K562 (cell line): ENCODE data around the gene PGS1. TPM values are rescaled to one million over a fixed set of nuclear protein-coding genes. Genes with fewer than 3 reads are reported as not detected.

Experiments used
- ATAC-seq: fragments of 200-7000 bp; cut with Tn5 transposase; 3 replicates; pipeline ENCODE4 v1.9.1; 2020; ENCODE audit warnings: moderate library complexity
- BruUV-seq: library from RNA; stranded (reverse); fragments of 400-500 nt; replicated peaks from 2 replicates; lab custom pipeline; 2021; lab: Mats Ljungman, UMichigan
- CTCF ChIA-PET: fragments of 300-600 bp; formaldehyde crosslinking; extraction: SDS; loops from one replicate; lab custom pipeline; 2021; ENCODE audit warnings: low intra/inter-chr PET ratio; lab: Yijun Ruan, JAX
- POLR2A ChIA-PET: fragments of 300-600, 350-650 bp; sonication (Branson Sonifier 250); formaldehyde crosslinking; extraction: SDS; loops from one replicate; lab custom pipeline; 2021; ENCODE audit warnings: antibody characterized with exemption, inconsistent platforms; lab: Yijun Ruan, JAX
- DNase-seq, 4 experiments: peaks; one replicate each; pipeline versions ENCODE4 v3.0.0 to v3.0.0-alpha.2; 2011 to 2018; ENCODE audit warnings: low spot score in 3 of 4, mixed read lengths in 3 of 4; ENCODE audit errors: extremely low read depth in 1 of 4
- FAIRE-seq: peaks from 2 replicates; lab custom pipeline; 2011; peaks lifted over from hg19 to GRCh38; lab: Jason Lieb, UNC
- H2AFZ ChIP-seq: 2 replicates; pipeline ENCODE4 v1.6.0; 2011; ENCODE audit warnings: low read depth, low read length, control low read depth, inconsistent platforms
- H3K27ac ChIP-seq: fragments of 200-600 bp; 3 replicates; pipeline ENCODE4 v1.8.0; 2011; ENCODE audit warnings: low read depth, mild to moderate bottlenecking, control low read depth, inconsistent platforms, low read length, moderate library complexity, mixed read lengths; ENCODE audit errors: extremely low read depth
- H3K27me3 ChIP-seq, 2 experiments: fragments of 300-600 bp in 1 of 2; 2 replicates in 1 of 2; 3 replicates in 1 of 2; pipeline versions ENCODE4 v1.6.0 to v1.8.0; 2011; ENCODE audit warnings: inconsistent platforms in 2 of 2, low read length in 2 of 2, mild to moderate bottlenecking in 1 of 2, mixed read lengths in 1 of 2, moderate library complexity in 1 of 2; ENCODE audit not compliant: control insufficient read depth in 2 of 2, insufficient read depth in 2 of 2
- H3K36me3 ChIP-seq: fragments of 300-600 bp; 3 replicates; pipeline ENCODE4 v1.8.0; 2011; ENCODE audit warnings: mild to moderate bottlenecking, low read length, inconsistent platforms; ENCODE audit not compliant: control insufficient read depth, insufficient read depth
- H3K4me1 ChIP-seq, 2 experiments: fragments of 200-600 bp in 1 of 2; replicated peaks in 1 of 2; 2 replicates in 1 of 2; 3 replicates in 1 of 2; pipeline versions ENCODE4 v1.5.1 to v1.8.0; 2011; ENCODE audit warnings: inconsistent platforms in 2 of 2, low read length in 2 of 2, mild to moderate bottlenecking in 1 of 2, mixed read lengths in 1 of 2, moderate library complexity in 1 of 2; ENCODE audit not compliant: control insufficient read depth in 2 of 2, insufficient read depth in 2 of 2
- H3K4me2 ChIP-seq: 2 replicates; pipeline ENCODE4 v1.6.1; 2011; ENCODE audit warnings: low read length, control low read depth, inconsistent platforms, mixed read lengths; ENCODE audit not compliant: insufficient read depth
- H3K4me3 ChIP-seq: fragments of 200-600 bp; sonication (generic), shearing (Covaris generic); 2 replicates; pipeline ENCODE4 v1.5.1; 2016; ENCODE audit warnings: control low read depth, inconsistent platforms
- H3K79me2 ChIP-seq: fragments of 200-600 bp; 3 replicates; pipeline ENCODE4 v1.8.0; 2011; ENCODE audit warnings: low read length, inconsistent platforms; ENCODE audit not compliant: control insufficient read depth, insufficient read depth
- H3K9ac ChIP-seq, 2 experiments: 2 replicates each; pipeline versions ENCODE4 v1.6.0 to v1.6.1; 2011; ENCODE audit warnings: low read depth in 2 of 2, low read length in 2 of 2, control low read depth in 1 of 2, inconsistent platforms in 1 of 2, mild to moderate bottlenecking in 1 of 2, mixed read lengths in 1 of 2; ENCODE audit not compliant: insufficient read depth in 1 of 2
- H3K9me1 ChIP-seq: one replicate; pipeline ENCODE4 v1.6.0; 2011; ENCODE audit warnings: inconsistent platforms, mild to moderate bottlenecking, low read length, moderate library complexity; ENCODE audit not compliant: control insufficient read depth, insufficient read depth
- H3K9me3 ChIP-seq: replicated peaks from 2 replicates; pipeline ENCODE4 v1.5.1; 2011; ENCODE audit warnings: low read depth, low read length, inconsistent platforms; ENCODE audit not compliant: control insufficient read depth, insufficient read depth
- H4K20me1 ChIP-seq: replicated peaks from 2 replicates; pipeline ENCODE4 v1.6.1; 2011; ENCODE audit warnings: low read length, inconsistent platforms, mixed read lengths; ENCODE audit not compliant: control insufficient read depth, insufficient read depth
- BRD4 ChIP-seq: fragments of 200-600 bp; sonication (generic); IDR thresholded peaks from 2 replicates; pipeline ENCODE4 v1.6.1; 2017; ENCODE audit warnings: inconsistent platforms
- C11orf30 ChIP-seq: fragments of 450-650 bp; IDR thresholded peaks from 2 replicates; pipeline ENCODE4 v1.6.1; 2016; ENCODE audit warnings: low read depth, mild to moderate bottlenecking
- CEBPG ChIP-seq, 3 experiments: fragments of 200-800 bp in 1 of 3; sonication (Bioruptor generic) in 1 of 3; sonication (generic) in 1 of 3; formaldehyde crosslinking in 1 of 3; IDR thresholded peaks in 2 of 3; conservative IDR thresholded peaks in 1 of 3; 2 replicates each; pipeline versions ENCODE4 v1.6.1 to v1.8.0; 2016 to 2022; ENCODE audit warnings: missing compliant biosample characterization in 2 of 3, missing genetic modification characterization in 2 of 3, mild to moderate bottlenecking in 1 of 3, missing genetic modification reagents in 1 of 3
- FOXK2 ChIP-seq, 2 experiments: fragments of 450-650 bp; IDR thresholded peaks in 1 of 2; conservative IDR thresholded peaks in 1 of 2; 2 replicates each; pipeline ENCODE4 v1.6.1; 2016; ENCODE audit warnings: low read depth in 2 of 2, mild to moderate bottlenecking in 1 of 2
- TEAD4 ChIP-seq, 2 experiments: sonication (generic) in 1 of 2; formaldehyde crosslinking in 1 of 2; IDR thresholded peaks; 2 replicates each; pipeline versions ENCODE4 v1.6.1 to v1.8.0; 2012 to 2022; ENCODE audit warnings: borderline replicate concordance in 1 of 2, inconsistent platforms in 1 of 2, low read length in 1 of 2, mild to moderate bottlenecking in 1 of 2, missing genetic modification reagents in 1 of 2
- ZFP36 ChIP-seq: fragments of 150-350 bp; IDR thresholded peaks from 2 replicates; pipeline ENCODE4 v1.6.1; 2018; ENCODE audit warnings: low read length, low read depth; ENCODE audit not compliant: partially characterized antibody
- ZKSCAN3 ChIP-seq: fragments of 250-450 bp; sonication (Bioruptor Pico); IDR thresholded peaks from 2 replicates; pipeline ENCODE4 v1.4.0; 2020
- ZNF57 ChIP-seq: fragments of 450-650 bp; formaldehyde crosslinking; IDR thresholded peaks from 2 replicates; pipeline ENCODE4 v1.4.0; 2020; ENCODE audit warnings: mild to moderate bottlenecking, moderate library complexity
- ZNF699 ChIP-seq: fragments of 250-450 bp; sonication (Bioruptor Pico); IDR thresholded peaks from 2 replicates; pipeline ENCODE4 v1.8.0; 2021; ENCODE audit warnings: mild to moderate bottlenecking, moderate library complexity; ENCODE audit not compliant: insufficient replicate concordance
- ZNF766 ChIP-seq: fragments of 200-800 bp; sonication (Bioruptor generic); conservative IDR thresholded peaks from 2 replicates; pipeline ENCODE4 v1.6.1; 2016; ENCODE audit warnings: missing genetic modification characterization, missing compliant biosample characterization
- ZSCAN29 ChIP-seq: fragments of 450-650 bp; IDR thresholded peaks from 2 replicates; pipeline ENCODE4 v1.6.1; 2017
- WGBS: fragments of 100-300 bp; shearing (Covaris generic); methylation state at CpG from one replicate; pipeline ENCODE4 v1.1.6; 2016; ENCODE audit warnings: low coverage, mixed read lengths; ENCODE audit not compliant: insufficient coverage; ENCODE audit errors: missing lambda C conversion rate; 5-methylcytosine and 5-hydroxymethylcytosine counted together
- in situ Hi-C: fragments of 300-500 bp; cut with MboI; formaldehyde crosslinking; loops from 4 replicates; pipeline ENCODE4 v1.15.0; 2018; ENCODE audit warnings: inconsistent platforms, mixed read lengths
- intact Hi-C: fragments of 100-400 bp; cut with micrococcal nuclease; formaldehyde crosslinking; loops from 2 replicates; pipeline ENCODE4 v1.14.2; 2022
- polyA plus RNA-seq, 8 experiments: library from polyadenylated mRNA; depleted of rRNA in 4 of 8; stranded (reverse) in 5 of 8; unstranded in 3 of 8; fragments of >200 nt; fragmentation: Nextera tagmentation in 2 of 8; fragmentation: Illumina TruSeq in 1 of 8; extraction: Ambion mirVana in 2 of 8; extraction: Trizol in 1 of 8; gene quantifications; 2 replicates each; pipeline versions ENCODE4 v1.2.1 to v1.2.3, GENCODE V29; 2011 to 2014; ENCODE audit warnings: inconsistent platforms in 1 of 8, missing spikeins in 1 of 8
- total RNA-seq, 7 experiments: library from RNA; depleted of rRNA in 6 of 7; stranded (reverse); fragments of >200 nt in 6 of 7; fragmentation: Illumina TruSeq in 2 of 7; extraction: Trizol in 2 of 7; gene quantifications; 2 replicates each; pipeline versions ENCODE4 v1.2.1 to v1.2.3, GENCODE V29; 2011 to 2021; ENCODE audit warnings: low replicate concordance in 1 of 7
- TF ChIP-seq, protein P1 (sequence below), 2 experiments: fragments of 200-800 bp in 1 of 2; sonication (Bioruptor generic) in 1 of 2; sonication (generic) in 1 of 2; formaldehyde crosslinking in 1 of 2; IDR thresholded peaks in 1 of 2; conservative IDR thresholded peaks in 1 of 2; 2 replicates each; pipeline versions ENCODE4 v1.5.0 to v1.6.1; 2016 to 2020; ENCODE audit warnings: missing compliant biosample characterization in 1 of 2, missing genetic modification characterization in 1 of 2, missing genetic modification reagents in 1 of 2

The PGS1 gene
- total and polyA plus RNA-seq, 9 of the 15 experiments (the other 6 are each of a cell fraction or from before 2014, with no cell fraction given): 1.3 to 39.4 (median 22.3) TPM

DNA sequence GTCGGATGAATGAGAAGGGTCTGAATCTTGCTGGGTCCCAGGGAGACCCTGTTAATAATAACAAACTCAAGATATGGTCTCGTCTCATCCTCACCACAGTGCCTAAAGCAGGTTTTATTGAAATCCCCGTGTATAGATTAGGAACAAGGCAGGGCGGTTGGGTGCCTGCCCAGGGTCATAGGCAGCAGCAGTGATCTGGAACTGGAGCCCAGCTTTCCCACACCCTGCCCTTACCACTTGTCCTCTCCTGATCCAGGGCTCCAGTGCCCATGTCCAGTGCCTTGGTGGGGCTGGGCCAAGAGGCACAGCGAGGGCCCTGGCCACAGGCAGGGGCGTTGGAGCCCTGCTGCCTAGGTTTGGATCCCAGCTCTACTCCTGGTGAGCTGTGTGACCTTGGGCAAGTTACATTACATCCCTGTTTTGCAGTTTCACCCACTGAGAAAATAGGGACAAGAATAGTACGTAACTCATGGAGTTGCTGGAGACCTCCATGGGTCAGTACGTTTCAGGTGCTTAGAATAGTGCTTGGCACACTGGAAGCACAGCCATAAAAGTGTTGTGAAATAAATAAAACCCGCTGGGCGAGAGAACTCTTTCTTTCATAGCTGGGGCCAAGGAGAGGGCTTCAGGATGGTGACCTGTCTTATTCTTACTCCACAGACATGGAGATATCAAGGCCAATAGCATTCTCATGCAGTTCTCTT, 32.5 kb upstream of the PGS1 start:
- no peaks in the 10 kb centered on the region for H3K79me2 ChIP-seq
- no peaks in the 10 kb centered on the region for H3K9me1 ChIP-seq
- WGBS: 38% methylated on average over 10 of the region's 10 CpGs
- H3K4me1 ChIP-seq: peaks cover 0 to 29% of the 10 kb centered on the region in 2 experiments; a peak in 4 of 5 replicates
- in situ Hi-C loops (no loop called here), intact Hi-C loops (no loop called here)
- H3K36me3 ChIP-seq: no peaks in the 10 kb centered on the region
- H4K20me1 ChIP-seq: no peaks in the 10 kb centered on the region
- H3K9me3 ChIP-seq: no peaks in the 10 kb centered on the region
- DNase-seq (no peak), FAIRE-seq (no peak), ATAC-seq (no peak)
- peak; percentile 9 for TF ChIP-seq ZFP36
- no peak for TF ChIP-seq BRD4
- no peaks in the 10 kb centered on the region for H3K27me3 ChIP-seq
- no TSS peak for BruUV-seq
- CTCF ChIA-PET: no interaction called here
- no peak overlapping the region for H3K4me2 ChIP-seq
- peak overlapping the region; percentile 10; the same call in 1 of the 2 replicates for H2AFZ ChIP-seq
- H3K27ac ChIP-seq: no peak overlapping the region
- H3K4me3 ChIP-seq: no peak overlapping the region
- H3K9ac ChIP-seq: peak overlapping the region in 1 of 2 experiments; percentile 38; a peak in 1 of 4 replicates
- POLR2A ChIA-PET: interaction anchor here (0.5 to 2.1 kb wide), 5 partner anchors 9 to 232 kb away, joined by 3 to 6 read pairs (median 3); no protein-coding TSS in a partner anchor

DNA sequence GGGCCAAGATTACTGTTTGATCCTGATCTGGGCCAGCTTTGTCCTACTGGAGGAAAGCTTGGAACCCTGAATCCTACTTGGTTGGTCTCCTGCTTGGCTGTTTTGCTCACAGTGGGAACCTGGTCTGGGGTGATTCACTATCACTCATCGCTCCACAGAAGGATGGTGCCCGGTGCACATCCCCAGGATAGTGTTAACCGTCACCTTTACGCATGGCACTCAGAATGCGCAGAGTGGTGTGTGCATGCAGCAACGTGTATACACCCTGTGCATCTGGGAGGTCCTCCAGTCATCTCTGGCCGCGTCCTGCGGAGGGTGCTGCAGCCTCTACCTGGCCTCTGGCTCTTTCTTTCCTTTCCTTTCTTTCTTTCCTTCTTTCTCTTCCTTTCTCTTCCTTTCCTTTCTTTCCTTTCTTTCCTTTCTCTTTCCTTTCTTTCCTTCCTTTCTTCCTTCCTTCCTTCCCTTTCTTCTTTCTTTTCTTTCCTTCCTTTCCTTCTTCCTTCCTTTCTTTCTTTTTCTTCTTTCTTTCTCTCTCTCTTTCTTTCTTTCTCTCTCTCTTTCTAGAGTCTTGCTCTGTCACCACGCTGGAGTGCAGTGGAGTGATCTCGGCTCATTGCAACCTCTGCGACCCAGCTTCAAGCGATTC, 31.7 kb upstream of the PGS1 start:
- Histone ChIP-seq H2AFZ (no peak overlapping the region), H3K9me3 (no peaks in the 10 kb centered on the region), H3K27ac (no peak overlapping the region), H3K79me2 (no peaks in the 10 kb centered on the region), H3K4me1 (peaks cover 0 to 29% of the 10 kb centered on the region in 2 experiments; a peak in 4 of 5 replicates), H3K9ac (no peak overlapping the region), H3K4me2 (no peak overlapping the region), H4K20me1 (no peaks in the 10 kb centered on the region), H3K36me3 (no peaks in the 10 kb centered on the region), H3K27me3 (no peaks in the 10 kb centered on the region), H3K9me1 (no peaks in the 10 kb centered on the region), H3K4me3 (no peak overlapping the region)
- CTCF ChIA-PET: no interaction called here
- FAIRE-seq (peak; percentile 56), ATAC-seq (peak; percentile 47; the same call in 1 of the 3 replicates), DNase-seq (no peak)
- BruUV-seq: no TSS peak
- 35% methylated on average over 13 of the region's 13 CpGs for WGBS
- intact Hi-C loops (no loop called here), in situ Hi-C loops (no loop called here)
- POLR2A ChIA-PET: interaction anchor here (1.0 kb wide), 1 partner anchor 8 kb away, joined by 3 read pairs; no protein-coding TSS in a partner anchor
- no peak for TF ChIP-seq C11orf30
- no peak for TF ChIP-seq ZNF766 (CRISPR knock-in tag)
- TF ChIP-seq ZNF57: no peak
- TF ChIP-seq TEAD4 (IDR thresholded peaks at IDR 0.05; ENCODE audit: low read length): no peak
- no peak for TF ChIP-seq TEAD4 (CRISPR knock-in tag; IDR thresholded peaks at IDR 0.05; ENCODE audit: borderline replicate concordance)
- TF ChIP-seq FOXK2 (conservative IDR thresholded peaks at IDR 0.05 in 1 of 2, IDR thresholded peaks at IDR 0.05 in 1 of 2; ENCODE audit: low read depth in 2 of 2): no peak
- no peak for TF ChIP-seq CEBPG (CRISPR knock-in tag; IDR thresholded peaks at IDR 0.05)
- TF ChIP-seq CEBPG (tag; conservative IDR thresholded peaks at IDR 0.05 in 1 of 2, IDR thresholded peaks at IDR 0.05 in 1 of 2): no peak
- TF ChIP-seq ZNF699 (CRISPR knock-in tag): no peak
- TF ChIP-seq, protein P1, sequence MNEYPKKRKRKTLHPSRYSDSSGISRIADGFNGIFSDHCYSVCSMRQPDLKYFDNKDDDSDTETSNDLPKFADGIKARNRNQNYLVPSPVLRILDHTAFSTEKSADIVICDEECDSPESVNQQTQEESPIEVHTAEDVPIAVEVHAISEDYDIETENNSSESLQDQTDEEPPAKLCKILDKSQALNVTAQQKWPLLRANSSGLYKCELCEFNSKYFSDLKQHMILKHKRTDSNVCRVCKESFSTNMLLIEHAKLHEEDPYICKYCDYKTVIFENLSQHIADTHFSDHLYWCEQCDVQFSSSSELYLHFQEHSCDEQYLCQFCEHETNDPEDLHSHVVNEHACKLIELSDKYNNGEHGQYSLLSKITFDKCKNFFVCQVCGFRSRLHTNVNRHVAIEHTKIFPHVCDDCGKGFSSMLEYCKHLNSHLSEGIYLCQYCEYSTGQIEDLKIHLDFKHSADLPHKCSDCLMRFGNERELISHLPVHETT (CRISPR knock-in tag; conservative IDR thresholded peaks at IDR 0.05 in 1 of 2, IDR thresholded peaks at IDR 0.05 in 1 of 2): no peak
- TF ChIP-seq ZSCAN29: no peak
- no peak for TF ChIP-seq ZKSCAN3 (CRISPR knock-in tag)
